ENCODE results near the gene SHC2.

SHC2 gene

DNA sequence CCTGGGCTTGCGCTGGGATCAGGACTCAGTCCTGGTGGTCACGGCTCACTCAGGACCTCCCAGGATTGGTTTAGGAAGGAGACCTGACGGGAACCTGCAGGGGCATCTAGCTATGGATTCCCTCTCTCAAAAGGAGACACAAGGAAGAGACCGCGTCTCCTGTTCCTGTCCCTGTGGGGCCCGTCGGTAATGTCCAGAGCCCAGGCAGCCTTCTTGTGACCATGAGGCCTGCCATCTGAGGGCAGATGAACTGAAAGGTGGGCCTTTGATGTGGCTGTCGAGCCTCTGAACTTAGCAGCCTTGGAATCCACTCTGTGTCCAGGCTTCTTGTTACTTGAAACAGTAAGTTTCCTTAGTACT lies 84.7 kb downstream of the SHC2 start:
- Histone ChIP-seq H3K23ac (ENCODE audit: low read length in 2 of 2) (no peak overlapping the region), H3K4me2 (ENCODE audit: low read length, poor library complexity, severe bottlenecking) (no peak overlapping the region), H3K9me3 (ENCODE audit: control insufficient read depth, low read length) (no peaks in the 10 kb centered on the region), H3K18ac (ENCODE audit: low read depth in 1 of 2, low read length in 2 of 2) (no peak overlapping the region), H3K4ac (ENCODE audit: low read depth in 1 of 2, low read length in 2 of 2) (no peak overlapping the region), H2AK5ac (ENCODE audit: low read length, severe bottlenecking) (no peak overlapping the region), H2BK15ac (ENCODE audit: low read depth, poor library complexity, severe bottlenecking) (no peak overlapping the region), H2BK5ac (ENCODE audit: low read depth, low read length, poor library complexity, severe bottlenecking) (no peak overlapping the region), H3K4me3 (ENCODE audit: insufficient read depth in 1 of 2, low read depth in 1 of 2, low read length in 2 of 2) (no peak overlapping the region), H2AFZ (ENCODE audit: low read depth, low read length) (no peak overlapping the region), H2BK120ac (ENCODE audit: low read depth, low read length) (no peak overlapping the region), H3K27me3 (ENCODE audit: control insufficient read depth in 1 of 2, insufficient read depth in 1 of 2, low read length in 2 of 2) (peaks cover 59 to 62% of the 10 kb centered on the region in 2 experiments), H3K79me1 (replicated peaks; ENCODE audit: low read length, poor library complexity, severe bottlenecking) (no peaks in the 10 kb centered on the region), H3K36me3 (ENCODE audit: control insufficient read depth in 1 of 2, insufficient read depth in 2 of 2, low read depth in 1 of 2, low read length in 2 of 2) (peaks cover 0 to 3% of the 10 kb centered on the region in 2 experiments), H2BK12ac (ENCODE audit: low read length in 2 of 2) (no peak overlapping the region), H3K9ac (ENCODE audit: low read length) (no peak overlapping the region), H3K27ac (ENCODE audit: low read length, poor library complexity, severe bottlenecking) (no peak overlapping the region), H4K8ac (ENCODE audit: low read length) (no peak overlapping the region), H4K91ac (ENCODE audit: low read length) (no peak overlapping the region), H3K14ac (ENCODE audit: low read length in 2 of 2) (no peak overlapping the region), H3K4me1 (ENCODE audit: control insufficient read depth, insufficient read depth, low read depth, low read length) (no peaks in the 10 kb centered on the region)
- WGBS, result 92% methylated on average over 8 of the region's 8 CpGs
- no peak for DNase-seq

DNA sequence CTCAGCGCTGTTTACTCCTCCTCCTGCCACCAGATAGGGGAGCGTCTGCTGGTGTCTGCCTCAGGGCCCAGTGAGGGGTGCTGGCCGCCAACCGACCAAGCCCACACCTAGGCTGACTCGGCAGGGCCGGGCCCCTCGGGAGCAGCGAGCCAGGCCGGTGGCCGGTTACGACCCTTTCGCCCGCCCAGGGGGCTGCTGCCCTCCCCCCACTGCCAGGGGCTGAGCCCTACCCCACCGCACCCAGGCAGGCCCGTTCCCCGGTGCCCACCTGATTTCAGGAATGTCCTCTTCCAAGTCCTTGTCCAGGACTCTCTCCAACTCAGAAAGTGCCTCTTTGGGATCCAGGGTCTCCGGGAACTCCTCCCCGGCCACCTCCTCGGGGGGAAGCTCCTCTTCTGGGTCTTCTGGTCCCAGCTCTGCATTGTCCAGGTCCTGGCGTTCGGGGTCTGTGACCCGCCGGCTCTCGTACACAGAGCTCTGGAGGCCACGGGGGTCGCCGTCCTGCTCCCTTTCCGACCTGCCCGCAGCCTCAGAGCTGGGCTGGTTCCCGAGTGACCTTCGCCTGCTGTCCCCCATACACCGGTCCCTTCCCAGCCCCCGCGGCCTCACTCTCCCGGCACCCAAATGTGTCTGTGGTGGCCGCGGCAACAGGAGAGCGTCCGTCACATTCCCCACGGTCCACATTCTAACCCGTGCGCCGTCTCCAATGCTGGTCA lies 85.3 kb downstream of the SHC2 start:
- H3K79me1 ChIP-seq (replicated peaks; ENCODE audit: low read length, poor library complexity, severe bottlenecking), result no peaks in the 10 kb centered on the region

DNA sequence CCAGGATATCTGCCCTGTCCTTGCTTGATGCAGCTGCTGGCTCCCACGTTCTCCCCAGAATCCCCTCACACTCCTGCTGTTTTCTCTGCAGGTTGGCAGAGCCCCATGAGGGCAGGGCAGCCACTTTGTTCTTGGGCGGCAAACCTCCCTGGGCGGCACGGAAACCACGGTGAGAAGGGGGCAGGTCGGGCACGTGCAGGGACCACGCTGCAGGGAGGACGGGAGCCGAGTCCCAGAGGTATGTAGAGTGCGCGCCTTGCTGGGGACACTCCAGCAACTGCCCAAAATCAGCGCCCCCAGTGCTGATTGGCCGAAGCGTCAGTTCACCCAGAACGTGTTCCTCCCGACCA lies 86.0 kb downstream of the SHC2 start:
- no peak overlapping the region for H4K91ac ChIP-seq (ENCODE audit: low read length)
- H3K9me3 ChIP-seq (ENCODE audit: control insufficient read depth, low read length), result no peaks in the 10 kb centered on the region
- no peak overlapping the region for H2BK120ac ChIP-seq (ENCODE audit: low read depth, low read length)
- no peaks in the 10 kb centered on the region for H3K4me1 ChIP-seq (ENCODE audit: control insufficient read depth, insufficient read depth, low read depth, low read length)
- 68% methylated on average over 17 of the region's 17 CpGs for WGBS
- no peak overlapping the region for H3K14ac ChIP-seq (ENCODE audit: low read length in 2 of 2)
- DNase-seq, result no peak
- no peak overlapping the region for H3K4ac ChIP-seq (ENCODE audit: low read depth in 1 of 2, low read length in 2 of 2)
- peaks cover 0 to 3% of the 10 kb centered on the region in 2 experiments for H3K36me3 ChIP-seq (ENCODE audit: control insufficient read depth in 1 of 2, insufficient read depth in 2 of 2, low read depth in 1 of 2, low read length in 2 of 2)
- no peaks in the 10 kb centered on the region for H3K79me1 ChIP-seq (replicated peaks; ENCODE audit: low read length, poor library complexity, severe bottlenecking)
- no peak overlapping the region for H3K4me2 ChIP-seq (ENCODE audit: low read length, poor library complexity, severe bottlenecking)
- no peak overlapping the region for H2BK5ac ChIP-seq (ENCODE audit: low read depth, low read length, poor library complexity, severe bottlenecking)
- H2BK15ac ChIP-seq (ENCODE audit: low read depth, poor library complexity, severe bottlenecking), result no peak overlapping the region
- no peak overlapping the region for H2BK12ac ChIP-seq (ENCODE audit: low read length in 2 of 2)
- H3K4me3 ChIP-seq (ENCODE audit: insufficient read depth in 1 of 2, low read depth in 1 of 2, low read length in 2 of 2), result no peak overlapping the region
- H2AFZ ChIP-seq (ENCODE audit: low read depth, low read length), result no peak overlapping the region
- no peak overlapping the region for H3K27ac ChIP-seq (ENCODE audit: low read length, poor library complexity, severe bottlenecking)
- no peak overlapping the region for H3K9ac ChIP-seq (ENCODE audit: low read length)
- no peak overlapping the region for H3K23ac ChIP-seq (ENCODE audit: low read length in 2 of 2)
- no peak overlapping the region for H3K18ac ChIP-seq (ENCODE audit: low read depth in 1 of 2, low read length in 2 of 2)
- H2AK5ac ChIP-seq (ENCODE audit: low read length, severe bottlenecking), result no peak overlapping the region
- H4K8ac ChIP-seq (ENCODE audit: low read length), result no peak overlapping the region
- peaks cover 65 to 67% of the 10 kb centered on the region in 2 experiments for H3K27me3 ChIP-seq (ENCODE audit: control insufficient read depth in 1 of 2, insufficient read depth in 1 of 2, low read length in 2 of 2)

More for the DNA sequence above, 85.3 kb downstream of the SHC2 start:
- H4K8ac ChIP-seq (ENCODE audit: low read length), result no peak overlapping the region
- H2AFZ ChIP-seq (ENCODE audit: low read depth, low read length), result no peak overlapping the region
- H3K23ac ChIP-seq (ENCODE audit: low read length in 2 of 2), result no peak overlapping the region
- no peaks in the 10 kb centered on the region for H3K4me1 ChIP-seq (ENCODE audit: control insufficient read depth, insufficient read depth, low read depth, low read length)
- H3K14ac ChIP-seq (ENCODE audit: low read length in 2 of 2), result no peak overlapping the region
- no peak overlapping the region for H2BK15ac ChIP-seq (ENCODE audit: low read depth, poor library complexity, severe bottlenecking)
- no peak overlapping the region for H2BK120ac ChIP-seq (ENCODE audit: low read depth, low read length)
- no peak overlapping the region for H3K9ac ChIP-seq (ENCODE audit: low read length)
- H4K91ac ChIP-seq (ENCODE audit: low read length), result no peak overlapping the region
- peaks cover 0 to 3% of the 10 kb centered on the region in 2 experiments for H3K36me3 ChIP-seq (ENCODE audit: control insufficient read depth in 1 of 2, insufficient read depth in 2 of 2, low read depth in 1 of 2, low read length in 2 of 2)
- WGBS, result 89% methylated on average over 43 of the region's 43 CpGs
- no peak overlapping the region for H3K18ac ChIP-seq (ENCODE audit: low read depth in 1 of 2, low read length in 2 of 2)
- H3K27ac ChIP-seq (ENCODE audit: low read length, poor library complexity, severe bottlenecking), result no peak overlapping the region
- H2BK5ac ChIP-seq (ENCODE audit: low read depth, low read length, poor library complexity, severe bottlenecking), result no peak overlapping the region
- H2AK5ac ChIP-seq (ENCODE audit: low read length, severe bottlenecking), result no peak overlapping the region
- no peak overlapping the region for H3K4ac ChIP-seq (ENCODE audit: low read depth in 1 of 2, low read length in 2 of 2)
- peaks cover 65 to 67% of the 10 kb centered on the region in 2 experiments for H3K27me3 ChIP-seq (ENCODE audit: control insufficient read depth in 1 of 2, insufficient read depth in 1 of 2, low read length in 2 of 2)
- DNase-seq, result no peak
- no peaks in the 10 kb centered on the region for H3K9me3 ChIP-seq (ENCODE audit: control insufficient read depth, low read length)
- H3K4me2 ChIP-seq (ENCODE audit: low read length, poor library complexity, severe bottlenecking), result no peak overlapping the region
- H2BK12ac ChIP-seq (ENCODE audit: low read length in 2 of 2), result no peak overlapping the region
- H3K4me3 ChIP-seq (ENCODE audit: insufficient read depth in 1 of 2, low read depth in 1 of 2, low read length in 2 of 2), result no peak overlapping the region

DNA sequence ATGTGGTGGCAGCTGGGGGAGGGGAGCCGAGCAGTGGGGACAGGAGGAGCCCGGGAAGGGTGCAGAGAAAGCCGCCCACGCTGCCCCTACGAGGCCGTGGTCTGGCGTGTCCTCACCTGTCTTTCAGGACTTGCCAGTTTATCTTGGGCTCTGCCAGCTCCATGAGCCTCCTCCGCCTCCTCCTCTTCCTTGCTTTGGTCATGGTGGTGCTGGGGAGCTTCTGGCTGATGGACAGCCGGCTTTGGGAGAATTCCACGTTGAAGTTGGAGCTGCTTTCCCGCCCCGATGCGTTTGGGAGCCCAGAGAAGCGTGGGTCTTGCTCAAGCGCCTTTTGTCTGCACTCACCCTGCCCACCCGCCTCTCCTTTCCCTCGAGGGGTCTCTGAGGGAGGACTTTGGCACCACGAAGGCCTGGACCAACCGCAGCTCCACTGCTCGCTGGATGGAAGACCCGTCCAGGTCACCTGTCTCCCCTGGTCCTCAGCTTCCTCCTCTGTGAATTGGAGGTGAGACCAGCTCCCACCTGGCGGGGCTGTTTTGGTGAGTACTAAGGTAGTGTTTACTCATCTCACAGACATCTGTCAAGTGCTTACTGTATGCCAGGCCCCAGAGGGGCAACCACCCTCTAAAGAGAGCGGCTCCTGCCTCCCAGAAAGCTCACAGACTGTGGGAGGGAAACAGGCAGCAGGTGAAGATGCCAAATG lies 86.5 kb downstream of the SHC2 start:
- H3K4me2 ChIP-seq (ENCODE audit: low read length, poor library complexity, severe bottlenecking), result no peak overlapping the region
- 83% methylated on average over 22 of the region's 23 CpGs for WGBS
- H3K79me1 ChIP-seq (replicated peaks; ENCODE audit: low read length, poor library complexity, severe bottlenecking), result no peaks in the 10 kb centered on the region
- H3K18ac ChIP-seq (ENCODE audit: low read depth in 1 of 2, low read length in 2 of 2), result no peak overlapping the region
- no peak overlapping the region for H2AK5ac ChIP-seq (ENCODE audit: low read length, severe bottlenecking)
- H2AFZ ChIP-seq (ENCODE audit: low read depth, low read length), result no peak overlapping the region
- H3K4me1 ChIP-seq (ENCODE audit: control insufficient read depth, insufficient read depth, low read depth, low read length), result no peaks in the 10 kb centered on the region
- H3K9me3 ChIP-seq (ENCODE audit: control insufficient read depth, low read length), result no peaks in the 10 kb centered on the region
- H3K23ac ChIP-seq (ENCODE audit: low read length in 2 of 2), result no peak overlapping the region
- no peak overlapping the region for H2BK120ac ChIP-seq (ENCODE audit: low read depth, low read length)
- no peak overlapping the region for H3K4me3 ChIP-seq (ENCODE audit: insufficient read depth in 1 of 2, low read depth in 1 of 2, low read length in 2 of 2)
- H2BK5ac ChIP-seq (ENCODE audit: low read depth, low read length, poor library complexity, severe bottlenecking), result no peak overlapping the region
- H3K4ac ChIP-seq (ENCODE audit: low read depth in 1 of 2, low read length in 2 of 2), result no peak overlapping the region
- no peak overlapping the region for H3K14ac ChIP-seq (ENCODE audit: low read length in 2 of 2)
- DNase-seq, result no peak
- no peak overlapping the region for H4K91ac ChIP-seq (ENCODE audit: low read length)
- no peak overlapping the region for H2BK12ac ChIP-seq (ENCODE audit: low read length in 2 of 2)
- no peak overlapping the region for H2BK15ac ChIP-seq (ENCODE audit: low read depth, poor library complexity, severe bottlenecking)
- no peak overlapping the region for H4K8ac ChIP-seq (ENCODE audit: low read length)
- peaks cover 68% of the 10 kb centered on the region in 2 experiments for H3K27me3 ChIP-seq (ENCODE audit: control insufficient read depth in 1 of 2, insufficient read depth in 1 of 2, low read length in 2 of 2)
- H3K36me3 ChIP-seq (ENCODE audit: control insufficient read depth in 1 of 2, insufficient read depth in 2 of 2, low read depth in 1 of 2, low read length in 2 of 2), result peaks cover 0 to 3% of the 10 kb centered on the region in 2 experiments
- H3K9ac ChIP-seq (ENCODE audit: low read length), result no peak overlapping the region
- H3K27ac ChIP-seq (ENCODE audit: low read length, poor library complexity, severe bottlenecking), result no peak overlapping the region
